GM21367 (cell line): Measurements from ENCODE around the gene TKTL1.
"Not testable (repeated sequence)": the region's sequence is repeated elsewhere in the genome, so short reads cannot be mapped to it uniquely, and the experiment has no call there.

Source experiments
- ATAC-seq: cut with Tn5 transposase; IDR thresholded peaks from one replicate; pipeline ENCODE4 v1.9.1; 2021; ENCODE audit not compliant: unreplicated experiment

The TKTL1 gene

DNA sequence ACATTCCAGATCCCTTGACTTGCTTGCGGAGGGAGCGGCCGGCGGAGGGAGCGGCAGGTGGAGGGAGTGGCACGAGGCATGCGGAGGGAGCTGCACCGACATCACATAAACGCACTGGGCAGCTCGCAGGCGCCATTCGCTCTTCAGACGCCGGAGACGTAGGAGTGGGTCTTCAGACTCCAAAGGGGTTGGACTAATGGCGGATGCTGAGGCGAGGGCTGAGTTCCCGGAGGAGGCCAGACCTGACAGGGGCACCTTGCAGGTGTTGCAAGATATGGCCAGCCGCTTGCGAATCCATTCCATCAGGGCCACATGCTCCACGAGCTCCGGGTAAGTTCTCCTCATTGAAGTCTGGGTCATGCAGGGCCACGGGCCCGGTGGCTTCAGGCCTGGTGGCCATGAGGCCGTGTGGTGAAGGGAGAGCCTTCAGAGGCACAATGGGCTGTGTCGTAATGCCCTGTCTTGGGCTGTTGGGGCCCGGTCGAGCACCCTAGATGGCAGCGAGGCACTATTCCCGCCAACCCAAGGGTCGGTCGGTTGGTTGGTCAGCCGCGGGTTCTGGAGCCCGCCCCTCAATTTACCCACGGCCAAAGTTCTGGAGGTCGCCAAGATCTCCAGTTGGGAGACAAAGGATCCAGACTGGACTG lies at the start of gene TKTL1:
Gene TKTL1 (plus strand): TSS at position 132 of the 647 bp plus-strand sequence. CDS start 65 bp downstream, at position 197.
- ATAC-seq = no peak

GRCh38 chrX:154247377-154248045 lies 48.1 kb upstream of the TKTL1 start:
- ATAC-seq = peak; percentile 70

GRCh38 chrX:154248076-154248475 lies 47.5 kb upstream of the TKTL1 start:
- not testable (repeated sequence) for ATAC-seq

- not testable (repeated sequence) for ATAC-seq
Measured at GRCh38 chrX:154257282-154257681, 38.3 kb upstream of the TKTL1 start, which contains the start of gene OPN1MW3. OPN1MW3 (plus strand) TSS chrX:154257582; CDS start chrX:154257620, 38 bp downstream.

DNA sequence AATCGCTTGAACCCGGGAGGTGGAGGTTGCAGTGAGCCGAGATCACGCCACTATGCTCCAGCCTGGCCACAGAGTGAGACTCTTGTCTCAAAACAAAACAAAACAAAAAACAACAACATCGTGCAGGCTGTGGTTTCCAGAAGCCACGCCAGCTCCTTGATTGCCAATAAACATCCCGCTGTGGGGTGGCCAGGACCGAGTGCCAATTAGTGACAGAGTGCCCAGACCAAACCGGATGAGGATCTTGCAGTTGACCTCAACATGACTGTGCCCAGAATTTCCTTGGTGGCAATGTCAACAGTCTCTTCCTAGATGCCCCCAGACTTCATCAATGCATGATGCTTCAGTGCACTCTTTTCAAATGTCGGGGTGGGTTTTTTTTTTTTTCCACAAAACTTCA lies 36.9 kb upstream of the TKTL1 start:
- not testable (repeated sequence) for ATAC-seq

DNA sequence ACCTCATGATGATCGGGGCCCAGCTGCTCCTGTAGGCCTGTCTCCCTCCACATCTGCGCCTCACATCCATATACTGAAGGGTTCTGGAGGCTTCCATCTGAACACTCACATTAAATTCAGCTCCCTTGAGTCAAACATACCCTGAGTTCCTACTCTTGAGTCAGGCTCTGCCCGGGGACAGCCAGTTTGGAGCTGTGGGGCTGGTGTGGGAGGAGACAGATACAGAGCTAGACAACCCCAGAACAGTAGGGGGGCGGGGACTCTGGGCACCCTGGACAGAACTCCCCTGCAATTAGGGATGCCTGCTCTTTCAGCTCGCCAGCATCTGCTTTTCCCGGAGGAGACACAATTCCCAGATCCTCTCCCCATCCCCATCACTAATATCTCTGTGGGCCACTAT lies 32.5 kb upstream of the TKTL1 start:
- ATAC-seq = not testable (repeated sequence)

DNA sequence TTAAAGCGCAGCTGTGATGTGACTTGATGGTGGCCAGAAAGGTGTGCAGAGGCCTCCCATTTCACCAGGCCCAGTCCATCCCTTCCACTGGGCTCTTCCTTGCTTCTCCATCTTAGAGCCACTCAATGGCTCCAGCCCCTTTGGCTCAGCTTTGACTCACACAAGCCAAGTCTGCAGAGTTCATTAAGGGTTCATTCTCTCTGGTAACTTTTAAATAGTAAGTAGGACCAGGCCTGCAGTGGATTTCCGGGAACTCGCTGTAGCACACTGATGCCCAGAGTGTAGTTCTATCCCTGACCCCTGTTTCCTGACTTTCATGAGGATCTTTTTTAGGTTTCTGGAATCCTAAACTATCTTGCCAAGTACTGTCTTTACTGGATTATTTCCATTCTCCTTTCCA lies 26.4 kb upstream of the TKTL1 start:
- ATAC-seq = not testable (repeated sequence)

GRCh38 chrX:154284489-154285338 lies 10.9 kb upstream of the TKTL1 start:
- not testable (repeated sequence) for ATAC-seq

DNA sequence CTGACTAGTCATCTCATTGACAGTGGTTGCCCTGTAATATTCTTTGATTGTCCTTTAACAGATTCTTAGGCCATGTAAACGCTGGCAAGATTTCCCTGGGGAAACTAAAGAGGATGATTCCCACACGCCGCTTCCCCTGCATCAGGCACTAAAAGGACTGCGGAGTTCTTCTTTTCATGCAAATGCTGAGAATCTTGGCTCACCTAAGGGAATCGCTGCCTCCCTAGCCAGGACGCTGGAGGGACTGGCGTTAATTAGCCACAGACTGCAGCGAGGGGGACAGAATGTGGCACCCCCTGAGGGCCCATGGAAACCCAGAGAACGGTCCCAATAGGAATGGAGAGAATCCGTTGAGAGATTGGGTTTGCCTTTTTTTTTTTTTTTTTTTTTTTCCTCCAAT lies 9.2 kb upstream of the TKTL1 start:
- not testable (repeated sequence) for ATAC-seq

GRCh38 chrX:154294791-154295574 lies 612 bp upstream of the TKTL1 start, which contains the start of gene TEX28:
TEX28 (minus strand) TSS chrX:154295124; CDS start chrX:154292117, 3,007 bp downstream.
- ATAC-seq = no peak

- no peak for ATAC-seq
Measured at GRCh38 chrX:154296731-154297130, 1.1 kb downstream of the TKTL1 start.

- ATAC-seq = no peak
Measured at GRCh38 chrX:154298312-154298711, 2.7 kb downstream of the TKTL1 start.

DNA sequence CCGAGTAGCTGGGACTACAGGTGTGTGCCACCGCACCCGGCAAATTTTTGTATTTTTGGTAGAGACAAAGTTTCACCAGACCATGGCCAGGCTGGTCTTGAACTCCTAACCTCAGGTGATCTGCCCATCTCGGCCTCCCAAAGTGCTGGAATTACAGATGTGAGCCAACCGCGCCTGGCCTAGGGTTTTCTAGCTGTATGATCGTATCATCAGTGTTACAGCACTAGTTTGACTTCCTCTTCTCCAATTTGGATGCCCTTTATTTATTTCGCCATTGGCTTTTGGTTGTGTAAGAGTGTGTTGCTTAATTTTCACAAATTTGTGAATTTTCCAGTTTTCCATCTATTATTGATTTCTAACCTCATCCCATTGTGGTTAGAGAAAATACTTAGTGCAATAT lies 5.2 kb downstream of the TKTL1 start:
- ATAC-seq = no peak

GRCh38 chrX:154302998-154303397 lies 7.4 kb downstream of the TKTL1 start:
- not testable (repeated sequence) for ATAC-seq

DNA sequence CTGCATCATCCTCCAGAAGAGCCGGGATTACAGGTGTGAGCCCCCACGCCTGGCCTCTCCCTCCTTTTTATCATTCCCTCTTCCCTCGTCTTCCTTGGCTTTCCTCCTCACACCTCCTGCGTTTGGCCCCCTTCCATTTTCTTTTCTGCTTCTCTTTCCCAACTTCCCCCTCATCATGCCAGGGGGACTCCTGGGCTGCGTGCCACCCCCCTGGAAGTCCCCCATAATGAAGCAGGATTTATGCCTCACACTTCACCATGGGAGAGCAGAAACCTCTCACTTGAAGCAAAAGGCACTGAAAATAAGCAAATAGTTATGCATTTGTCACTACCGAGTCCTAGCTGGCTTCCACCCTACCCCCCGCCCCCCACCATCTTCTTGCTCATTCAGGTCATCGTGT lies 7.9 kb downstream of the TKTL1 start:
- no peak for ATAC-seq

DNA sequence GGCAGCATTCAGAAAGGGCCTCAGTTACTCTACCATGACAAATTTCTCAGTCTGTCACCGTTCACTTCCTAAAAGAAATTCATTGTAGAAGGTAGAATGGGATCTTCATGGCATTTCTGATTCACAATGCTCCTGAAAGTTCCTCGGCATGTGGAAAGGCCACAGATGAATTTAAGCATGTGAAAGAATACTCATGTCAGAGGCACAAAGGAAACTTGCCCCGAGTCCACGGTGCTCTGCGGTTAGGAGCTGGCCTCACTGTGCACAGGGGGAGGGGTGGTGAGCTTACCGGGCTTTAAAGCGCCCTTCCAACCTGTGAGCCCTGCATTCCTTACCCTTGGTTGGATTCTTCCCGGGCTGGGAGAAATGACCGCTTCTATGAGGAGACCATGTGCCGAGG lies 9.3 kb downstream of the TKTL1 start:
- no peak for ATAC-seq

DNA sequence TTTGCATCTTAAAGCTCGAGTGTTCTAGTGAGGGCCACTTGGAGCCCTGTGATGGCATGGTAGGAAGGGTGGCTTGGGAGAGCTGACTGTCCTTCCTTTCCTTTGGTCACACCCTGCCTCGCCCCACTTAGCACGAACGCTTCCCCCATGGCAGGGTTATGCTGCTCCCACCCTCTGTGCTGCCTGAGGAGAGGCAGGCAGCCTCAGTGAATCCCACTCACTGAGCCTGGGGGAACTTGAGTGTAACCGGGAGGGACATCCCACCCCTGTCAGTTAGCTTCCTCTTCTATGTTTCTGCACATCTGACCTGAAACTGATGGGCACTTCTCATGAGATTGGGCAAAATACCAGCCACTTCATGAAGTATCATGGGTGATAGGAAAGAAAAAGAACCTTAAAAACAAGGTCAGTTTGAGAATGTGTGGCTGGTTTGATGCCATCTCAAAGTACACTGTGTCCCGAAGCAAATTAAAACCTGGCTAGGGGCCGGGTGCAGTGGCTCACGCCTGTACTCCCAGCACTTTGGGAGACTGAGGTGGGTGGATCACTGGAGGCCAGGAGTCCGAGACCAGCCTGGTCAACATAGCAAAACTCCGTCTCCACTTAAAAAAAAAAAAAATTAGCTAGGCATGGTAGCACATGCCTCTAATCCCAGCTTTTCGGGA lies 10.1 kb downstream of the TKTL1 start:
- ATAC-seq = no peak

DNA sequence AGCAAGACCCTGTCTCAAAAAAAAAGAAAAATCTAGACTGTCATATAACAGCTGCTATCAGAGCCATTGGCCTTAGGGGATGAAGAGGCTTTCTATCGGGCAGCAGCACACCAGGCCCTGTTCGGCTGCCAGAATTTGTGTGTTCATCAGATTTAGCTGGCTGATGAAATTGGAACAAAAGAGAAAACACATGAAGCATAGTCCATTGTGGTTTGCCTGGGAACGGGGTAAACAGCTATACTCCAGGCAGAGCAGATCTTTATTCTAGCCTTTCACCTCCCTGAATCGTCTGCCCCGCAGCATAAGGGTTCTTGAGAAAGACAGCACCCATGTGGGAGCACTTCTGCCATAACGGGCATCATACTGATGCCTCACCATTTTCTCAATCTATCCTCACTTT lies 11.6 kb downstream of the TKTL1 start:
- no peak for ATAC-seq

DNA sequence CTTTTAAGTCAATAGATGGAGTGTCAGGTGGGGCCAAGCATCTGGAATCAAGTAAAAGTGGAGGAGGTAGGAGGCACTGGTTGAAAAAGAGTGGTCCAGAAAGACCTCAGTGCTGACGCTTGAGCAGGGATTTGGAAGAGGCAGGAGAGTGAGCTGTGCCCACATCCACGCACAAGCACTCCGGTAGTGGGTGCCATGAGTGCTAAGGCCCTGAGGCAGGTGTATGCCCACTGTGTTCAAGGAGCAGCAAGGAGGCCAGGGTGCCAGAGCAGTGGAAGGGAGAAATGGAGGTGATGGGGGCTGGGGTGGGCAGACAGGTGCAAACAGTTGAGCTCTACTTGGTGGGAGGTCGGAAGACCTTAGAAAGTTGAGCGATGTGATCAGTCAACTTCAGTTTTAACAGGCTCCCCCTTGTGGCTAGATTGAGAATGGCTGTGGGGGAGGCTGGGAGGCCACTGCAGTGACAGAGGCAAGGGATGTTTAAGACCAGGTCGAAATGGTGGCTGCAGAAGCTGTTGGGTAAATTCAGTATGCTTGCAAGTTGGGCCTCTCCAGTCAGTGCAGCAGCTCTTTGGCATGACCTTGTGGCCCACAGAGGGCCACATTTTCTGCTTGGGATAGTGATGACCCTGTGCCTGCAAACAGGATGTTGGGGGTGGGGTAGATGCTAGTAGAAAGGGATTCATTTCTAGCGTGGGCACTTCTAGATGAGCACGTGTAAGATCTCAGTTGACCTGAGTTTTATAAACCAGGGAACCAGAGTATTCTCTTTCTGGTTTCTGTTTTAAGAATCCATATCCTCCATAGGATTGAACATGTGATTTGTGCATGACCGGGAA lies 12.7 kb downstream of the TKTL1 start:
- ATAC-seq = no peak
